LNCAP (cell line): ENCODE results near the gene SLX4.

Source experiments
- CTCF ChIP-seq: fragments of 450-650 bp; IDR thresholded peaks from 2 replicates; pipeline ENCODE4 v1.5.1; 2017; ENCODE audit warnings: mild to moderate bottlenecking

Gene SLX4

GRCh38 chr16:3594316-3595109 lies 16.9 kb downstream of the SLX4 start:
- TF ChIP-seq CTCF = no peak

- TF ChIP-seq CTCF = no peak
These were observed 18.8 kb downstream of the SLX4 start for GRCh38 chr16:3592559-3592958.

- TF ChIP-seq CTCF = no peak
These were observed 19.4 kb downstream of the SLX4 start for GRCh38 chr16:3591991-3592390.

- TF ChIP-seq CTCF = no peak
These were observed 20.0 kb downstream of the SLX4 start for GRCh38 chr16:3591436-3591803.

DNA sequence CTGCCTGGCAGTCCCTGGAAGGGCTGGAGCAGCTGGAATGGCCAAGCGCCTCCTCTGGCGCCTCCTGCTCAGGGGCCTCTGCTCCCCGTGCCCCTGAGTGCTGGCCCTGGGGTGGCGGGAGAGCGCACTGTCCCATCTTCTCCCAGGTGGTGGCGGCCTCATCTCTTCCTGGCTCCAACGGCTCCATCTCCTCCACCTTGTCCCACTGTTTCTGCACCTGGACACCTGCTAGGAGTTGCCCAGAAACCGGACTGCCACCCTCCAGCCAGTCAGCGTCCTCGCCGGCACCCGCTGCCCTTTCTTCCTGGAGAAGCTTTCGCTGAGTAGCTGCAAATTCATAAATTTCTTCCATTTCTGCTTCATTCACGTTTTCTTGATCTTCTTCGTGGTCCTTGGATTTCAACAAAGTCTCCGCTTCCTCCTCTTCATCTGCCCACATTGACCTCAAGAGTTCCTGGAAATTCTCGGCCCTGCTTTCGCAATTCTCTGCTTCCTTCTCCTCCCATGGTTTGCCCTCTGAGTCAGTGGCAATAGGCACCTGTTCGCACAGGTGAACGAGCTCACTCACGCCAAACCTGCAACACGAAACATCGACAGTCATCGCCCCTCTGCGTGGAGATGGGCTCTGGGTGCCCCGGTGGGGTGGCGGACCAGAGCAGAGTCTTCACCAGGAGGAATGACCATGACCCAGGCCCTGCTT lies 20.5 kb downstream of the SLX4 start:
- no peak for TF ChIP-seq CTCF

DNA sequence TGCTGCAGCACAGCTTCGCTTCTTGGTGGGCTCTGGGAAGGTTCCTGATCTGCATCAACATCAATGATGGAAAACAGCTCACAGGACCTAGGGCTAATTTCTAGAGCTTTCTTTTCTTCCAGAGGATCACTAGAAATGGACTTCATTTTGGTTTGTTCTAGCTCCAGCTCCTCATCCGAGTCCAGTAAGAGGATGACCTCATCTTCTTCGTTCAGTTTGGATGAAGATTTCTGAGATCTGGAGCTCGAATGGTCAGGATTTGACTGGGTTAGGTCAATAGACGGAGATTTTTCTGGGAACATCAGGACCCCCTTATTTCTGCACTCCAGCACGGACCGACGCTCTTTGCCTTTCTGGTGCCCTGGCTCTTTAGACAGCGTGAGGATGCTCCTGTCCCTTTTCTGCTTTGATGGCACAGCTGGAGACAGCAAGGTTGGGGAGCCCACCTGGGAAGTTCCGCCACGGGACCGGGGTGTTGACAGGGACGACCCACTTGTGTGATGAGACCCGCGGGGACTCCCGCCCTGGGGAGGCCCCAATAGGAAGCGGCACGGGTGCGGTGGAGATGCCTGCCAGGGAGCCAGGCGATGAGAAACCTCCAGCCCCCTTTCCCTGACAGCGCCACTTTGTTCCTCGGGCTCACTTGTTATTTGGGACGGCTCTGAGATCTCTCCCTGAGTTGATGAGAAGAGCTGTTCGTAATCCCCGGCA lies 21.3 kb downstream of the SLX4 start:
- no peak for TF ChIP-seq CTCF

- TF ChIP-seq CTCF = no peak
These were observed 21.9 kb downstream of the SLX4 start for GRCh38 chr16:3589441-3589921.
